ENCODE results near the gene PEAR1. TPM values are rescaled to one million over a fixed set of nuclear protein-coding genes. Genes with fewer than 3 reads are reported as not detected.
"Not testable (repeated sequence)": the region's sequence is repeated elsewhere in the genome, so short reads cannot be mapped to it uniquely, and the experiment has no call there.

PEAR1 gene
- polyA plus RNA-seq, 1 experiment: 14.9 TPM

DNA sequence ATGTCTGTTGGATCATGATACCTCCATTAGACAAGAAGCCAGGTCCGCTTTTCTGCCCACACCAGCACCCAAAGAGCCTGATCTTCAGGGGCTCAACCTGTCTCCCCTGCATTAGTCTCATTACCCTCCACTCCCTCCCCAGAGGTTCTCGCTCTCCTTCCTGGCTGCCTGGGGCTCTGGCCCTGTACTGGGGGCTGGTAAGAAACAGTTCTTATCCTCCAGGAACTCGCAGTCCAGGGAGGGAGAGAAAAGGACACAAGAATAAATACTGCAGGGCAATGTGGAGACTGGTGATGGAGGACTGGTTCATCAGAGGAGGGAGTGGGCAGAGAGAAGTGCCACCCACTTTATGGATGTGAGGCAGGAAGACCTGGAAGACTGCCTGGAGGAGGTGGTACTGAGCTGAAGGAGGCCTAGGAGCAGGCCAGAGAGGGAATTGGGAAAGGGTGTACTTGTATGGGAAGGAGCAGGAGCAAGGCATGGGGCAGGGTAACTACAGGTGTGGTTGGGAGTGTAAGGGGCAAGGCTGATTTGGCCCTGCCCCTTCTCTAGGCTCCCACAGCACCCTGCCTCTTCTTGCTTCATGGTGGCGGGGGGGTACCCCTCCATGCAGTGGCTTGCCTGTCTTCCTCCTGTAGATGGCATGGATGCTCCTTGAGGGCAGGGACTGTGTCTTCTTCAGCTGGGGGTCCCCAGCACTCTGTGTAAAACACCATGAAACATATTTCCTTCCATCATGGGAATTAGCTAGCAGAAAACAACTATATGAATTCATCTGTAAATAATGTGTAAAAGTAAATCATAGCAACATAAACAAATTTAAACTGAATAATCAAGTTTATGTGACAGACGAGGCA is 31.9 kb downstream of the PEAR1 start:
- H3K9me3 ChIP-seq (ENCODE audit: control insufficient read depth, insufficient read depth, low read length): no peaks in the 10 kb centered on the region
- DNase-seq (ENCODE audit: low read depth, low spot score): no peak
- no peak overlapping the region for H3K27ac ChIP-seq (ENCODE audit: low read depth, low read length)
- H3K27me3 ChIP-seq (ENCODE audit: control insufficient read depth, insufficient read depth, low read length): peaks cover 66% of the 10 kb centered on the region
- TF ChIP-seq, protein P1, sequence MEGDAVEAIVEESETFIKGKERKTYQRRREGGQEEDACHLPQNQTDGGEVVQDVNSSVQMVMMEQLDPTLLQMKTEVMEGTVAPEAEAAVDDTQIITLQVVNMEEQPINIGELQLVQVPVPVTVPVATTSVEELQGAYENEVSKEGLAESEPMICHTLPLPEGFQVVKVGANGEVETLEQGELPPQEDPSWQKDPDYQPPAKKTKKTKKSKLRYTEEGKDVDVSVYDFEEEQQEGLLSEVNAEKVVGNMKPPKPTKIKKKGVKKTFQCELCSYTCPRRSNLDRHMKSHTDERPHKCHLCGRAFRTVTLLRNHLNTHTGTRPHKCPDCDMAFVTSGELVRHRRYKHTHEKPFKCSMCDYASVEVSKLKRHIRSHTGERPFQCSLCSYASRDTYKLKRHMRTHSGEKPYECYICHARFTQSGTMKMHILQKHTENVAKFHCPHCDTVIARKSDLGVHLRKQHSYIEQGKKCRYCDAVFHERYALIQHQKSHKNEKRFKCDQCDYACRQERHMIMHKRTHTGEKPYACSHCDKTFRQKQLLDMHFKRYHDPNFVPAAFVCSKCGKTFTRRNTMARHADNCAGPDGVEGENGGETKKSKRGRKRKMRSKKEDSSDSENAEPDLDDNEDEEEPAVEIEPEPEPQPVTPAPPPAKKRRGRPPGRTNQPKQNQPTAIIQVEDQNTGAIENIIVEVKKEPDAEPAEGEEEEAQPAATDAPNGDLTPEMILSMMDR (IDR thresholded peaks at IDR 0.05; ENCODE audit: low read depth, low read length): no peak
- POLR2A ChIA-PET: no interaction called here
- CTCF ChIA-PET: interaction anchor here (0.7 to 3.2 kb wide), 7 partner anchors 12 to 128 kb away, joined by 3 to 17 read pairs (median 7); partner anchors contain the start of gene PEAR1
- no peak overlapping the region for H3K4me3 ChIP-seq (ENCODE audit: low read depth, low read length)

DNA sequence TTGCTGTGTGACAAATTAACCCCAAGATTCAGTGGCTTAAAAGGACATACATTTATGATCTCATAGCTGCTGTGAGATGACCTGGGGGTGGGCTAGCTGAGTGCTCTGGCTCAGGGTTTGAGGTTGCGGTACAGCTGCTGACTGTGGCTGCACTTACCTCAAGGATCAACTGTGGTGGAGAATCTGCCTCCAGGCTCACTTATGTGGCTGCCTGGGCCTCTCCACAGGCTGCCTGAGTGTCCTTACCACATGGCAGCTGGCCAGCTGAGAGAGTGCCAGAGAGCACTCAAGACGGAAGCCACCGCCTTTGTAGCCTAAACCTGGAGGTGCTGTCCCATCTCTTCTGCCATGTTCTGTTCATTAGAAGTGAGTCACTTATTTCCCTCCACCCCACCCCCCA is 32.7 kb downstream of the PEAR1 start:
- peaks cover 59% of the 10 kb centered on the region for H3K27me3 ChIP-seq (ENCODE audit: control insufficient read depth, insufficient read depth, low read length)
- no peaks in the 10 kb centered on the region for H3K9me3 ChIP-seq (ENCODE audit: control insufficient read depth, insufficient read depth, low read length)
- POLR2A ChIA-PET: no interaction called here
- CTCF ChIA-PET: interaction anchor here (0.7 to 3.2 kb wide), 6 partner anchors 13 to 129 kb away, joined by 3 to 17 read pairs (median 6); partner anchors contain the start of gene PEAR1
- DNase-seq (ENCODE audit: low read depth, low spot score): no peak
- TF ChIP-seq, protein P1 (IDR thresholded peaks at IDR 0.05; ENCODE audit: low read depth, low read length): no peak
- no peak overlapping the region for H3K4me3 ChIP-seq (ENCODE audit: low read depth, low read length)
- H3K27ac ChIP-seq (ENCODE audit: low read depth, low read length): no peak overlapping the region

- H3K9me3 ChIP-seq (ENCODE audit: control insufficient read depth, insufficient read depth, low read length); DNase-seq (ENCODE audit: low read depth, low spot score); H3K27ac ChIP-seq (ENCODE audit: low read depth, low read length); H3K4me3 ChIP-seq (ENCODE audit: low read depth, low read length): not testable (repeated sequence)
- POLR2A ChIA-PET: interaction anchor here (1.0 kb wide), 1 partner anchor 35 kb away, joined by 4 read pairs; no protein-coding TSS in a partner anchor
- H3K27me3 ChIP-seq (ENCODE audit: control insufficient read depth, insufficient read depth, low read length): peaks cover 55% of the 10 kb centered on the region
- CTCF ChIA-PET: interaction anchor here (0.6 to 3.6 kb wide), 6 partner anchors 17 to 541 kb away, joined by 4 to 66 read pairs (median 14); partner anchors contain the start of genes ISG20L2, METTL25B and PEAR1
These were observed 33.2 kb downstream of the PEAR1 start for GRCh38 chr1:156926695-156927094.

DNA sequence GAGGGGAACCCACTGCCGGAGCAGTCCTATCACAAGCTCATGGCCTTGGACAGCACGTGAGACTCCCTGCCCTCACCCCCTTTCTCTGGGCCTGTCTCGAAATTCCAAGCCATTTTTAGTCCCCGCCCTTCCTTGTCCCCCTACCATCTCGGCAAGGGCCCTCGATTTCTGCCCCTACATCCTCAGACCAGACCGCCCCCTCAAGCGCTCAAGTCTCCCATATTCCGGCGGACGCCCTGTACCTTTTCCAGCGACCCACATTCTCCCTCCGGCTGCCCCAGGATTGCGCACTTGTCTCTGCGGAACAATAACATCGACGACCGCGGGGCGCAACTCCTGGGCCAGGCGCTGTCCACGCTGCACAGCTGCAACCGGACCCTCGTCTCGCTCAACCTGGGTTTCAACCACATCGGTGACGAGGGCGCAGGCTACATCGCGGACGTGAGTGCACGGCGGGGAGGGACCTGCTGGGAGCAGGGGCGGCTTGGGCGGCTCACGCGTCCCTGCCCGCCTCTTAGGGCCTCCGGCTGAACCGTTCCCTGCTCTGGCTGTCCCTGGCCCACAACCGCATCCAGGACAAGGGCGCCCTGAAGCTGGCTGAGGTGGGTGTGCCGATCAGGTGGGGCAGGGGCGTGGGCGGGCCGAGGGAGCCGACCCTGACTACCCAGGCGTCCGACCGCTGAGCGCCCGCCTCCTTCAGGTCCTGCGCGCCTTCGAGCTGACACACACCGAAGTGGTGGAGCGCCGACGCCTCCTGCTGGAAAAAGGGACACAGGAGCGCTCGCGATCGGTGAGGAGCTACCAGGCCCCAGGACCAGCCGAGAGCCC is 33.9 kb downstream of the PEAR1 start:
- peak; percentile 26 for DNase-seq (ENCODE audit: low read depth, low spot score)
- H3K4me3 ChIP-seq (ENCODE audit: low read depth, low read length): peak overlapping the region; percentile 50
- TF ChIP-seq, protein P1 (IDR thresholded peaks at IDR 0.05; ENCODE audit: low read depth, low read length): peak; percentile 81
- POLR2A ChIA-PET: interaction anchor here (0.7 to 1.0 kb wide), 3 partner anchors 36 to 198 kb away, joined by 3 to 4 read pairs (median 3); partner anchors contain the start of gene ISG20L2
- H3K27ac ChIP-seq (ENCODE audit: low read depth, low read length): no peak overlapping the region
- H3K9me3 ChIP-seq (ENCODE audit: control insufficient read depth, insufficient read depth, low read length): no peaks in the 10 kb centered on the region
- H3K27me3 ChIP-seq (ENCODE audit: control insufficient read depth, insufficient read depth, low read length): peaks cover 47% of the 10 kb centered on the region
- CTCF ChIA-PET: interaction anchor here (0.5 to 3.6 kb wide), 33 partner anchors 9 to 542 kb away, joined by 3 to 66 read pairs (median 4); partner anchors contain the start of genes ISG20L2, METTL25B, MRPL24 and NTRK1

GRCh38 chr1:156928043-156928602 is 34.6 kb downstream of the PEAR1 start:
- Histone ChIP-seq H3K4me3 (ENCODE audit: low read depth, low read length) (no peak overlapping the region; the same call in 1 of the 2 replicates), H3K27ac (ENCODE audit: low read depth, low read length) (no peak overlapping the region), H3K27me3 (ENCODE audit: control insufficient read depth, insufficient read depth, low read length) (peaks cover 40% of the 10 kb centered on the region), H3K9me3 (ENCODE audit: control insufficient read depth, insufficient read depth, low read length) (no peaks in the 10 kb centered on the region)
- POLR2A ChIA-PET: interaction anchor here (0.7 to 1.0 kb wide), 3 partner anchors 36 to 199 kb away, joined by 3 to 4 read pairs (median 3); partner anchors contain the start of gene ISG20L2
- TF ChIP-seq, protein P1 (IDR thresholded peaks at IDR 0.05; ENCODE audit: low read depth, low read length): no peak
- CTCF ChIA-PET: interaction anchor here (0.5 to 3.6 kb wide), 36 partner anchors 8 to 311 kb away, joined by 3 to 66 read pairs (median 4); partner anchors contain the start of genes ISG20L2, METTL25B, MRPL24 and NTRK1
- DNase-seq (ENCODE audit: low read depth, low spot score): no peak

Data from AG04450 (cell line).